ENCODE measurements around the gene ITM2A. TPM values are rescaled to one million over a fixed set of nuclear protein-coding genes. Genes with fewer than 3 reads are reported as not detected.

ITM2A gene
- total RNA-seq, 1 experiment from 2014 or later, result not detected

DNA sequence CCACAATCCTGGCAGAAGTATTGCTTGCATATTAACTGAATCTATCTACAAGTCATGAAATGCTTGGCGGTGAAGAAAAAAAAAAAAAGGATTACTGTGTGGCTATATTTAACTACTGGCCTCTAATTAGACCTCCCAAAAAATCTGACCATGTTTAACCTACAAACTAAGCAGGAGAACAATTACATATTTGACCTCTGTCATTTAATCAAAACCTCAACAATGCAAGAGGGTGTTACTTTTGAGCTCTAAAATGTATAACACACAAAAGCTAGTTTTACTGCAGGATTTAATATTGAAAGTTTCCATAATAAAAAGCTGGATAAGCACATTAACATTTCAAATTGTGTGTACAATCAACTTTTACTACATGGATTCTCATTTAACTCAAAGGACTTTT lies 1.5 kb downstream of the ITM2A start:
- Histone ChIP-seq H3K4me1 (replicated peaks; ENCODE audit: insufficient read depth) (no peaks in the 10 kb centered on the region), H3K79me2 (ENCODE audit: low read depth) (no peaks in the 10 kb centered on the region), H4K20me1 (ENCODE audit: insufficient read depth) (no peaks in the 10 kb centered on the region), H3K27me3 (ENCODE audit: insufficient read depth, low read depth) (peaks cover 6% of the 10 kb centered on the region; the same call in 1 of the 2 replicates), H3F3A (ENCODE audit: insufficient read depth, low read depth) (no peaks in the 10 kb centered on the region), H3K36me3 (ENCODE audit: low read depth) (no peaks in the 10 kb centered on the region), H3K4me2 (no peak overlapping the region), H3K9me3 (ENCODE audit: insufficient read depth, low read depth) (no peaks in the 10 kb centered on the region), H3K9me2 (ENCODE audit: insufficient read depth) (no peaks in the 10 kb centered on the region), H2AFZ (no peak overlapping the region), H3K4me3 (no peak overlapping the region), H3K27ac (no peak overlapping the region)
- TF ChIP-seq EZH2 (IDR thresholded peaks at IDR 0.05; ENCODE audit: low read depth), result no peak
- TF ChIP-seq, protein P1, sequence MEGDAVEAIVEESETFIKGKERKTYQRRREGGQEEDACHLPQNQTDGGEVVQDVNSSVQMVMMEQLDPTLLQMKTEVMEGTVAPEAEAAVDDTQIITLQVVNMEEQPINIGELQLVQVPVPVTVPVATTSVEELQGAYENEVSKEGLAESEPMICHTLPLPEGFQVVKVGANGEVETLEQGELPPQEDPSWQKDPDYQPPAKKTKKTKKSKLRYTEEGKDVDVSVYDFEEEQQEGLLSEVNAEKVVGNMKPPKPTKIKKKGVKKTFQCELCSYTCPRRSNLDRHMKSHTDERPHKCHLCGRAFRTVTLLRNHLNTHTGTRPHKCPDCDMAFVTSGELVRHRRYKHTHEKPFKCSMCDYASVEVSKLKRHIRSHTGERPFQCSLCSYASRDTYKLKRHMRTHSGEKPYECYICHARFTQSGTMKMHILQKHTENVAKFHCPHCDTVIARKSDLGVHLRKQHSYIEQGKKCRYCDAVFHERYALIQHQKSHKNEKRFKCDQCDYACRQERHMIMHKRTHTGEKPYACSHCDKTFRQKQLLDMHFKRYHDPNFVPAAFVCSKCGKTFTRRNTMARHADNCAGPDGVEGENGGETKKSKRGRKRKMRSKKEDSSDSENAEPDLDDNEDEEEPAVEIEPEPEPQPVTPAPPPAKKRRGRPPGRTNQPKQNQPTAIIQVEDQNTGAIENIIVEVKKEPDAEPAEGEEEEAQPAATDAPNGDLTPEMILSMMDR (conservative IDR thresholded peaks at IDR 0.05), result no peak
- DNase-seq, result no peak
- intact Hi-C loops (cut with micrococcal nuclease; ENCODE audit: unreplicated experiment), result no loop called here
- CTCF ChIA-PET, result no interaction called here
- no TSS peak for BruUV-seq (replicated peaks)
- POLR2A ChIA-PET (ENCODE audit: unreplicated experiment), result no interaction called here

- POLR2A ChIA-PET (ENCODE audit: unreplicated experiment), result no interaction called here
- TF ChIP-seq EZH2 (IDR thresholded peaks at IDR 0.05; ENCODE audit: low read depth), result no peak
- TF ChIP-seq, protein P1 (conservative IDR thresholded peaks at IDR 0.05), result no peak
- Histone ChIP-seq H3K27me3 (ENCODE audit: insufficient read depth, low read depth) (peaks cover 6% of the 10 kb centered on the region; the same call in 1 of the 2 replicates), H3K9me2 (ENCODE audit: insufficient read depth) (no peaks in the 10 kb centered on the region), H3K4me1 (replicated peaks; ENCODE audit: insufficient read depth) (no peaks in the 10 kb centered on the region), H3K4me3 (no peak overlapping the region), H3K4me2 (no peak overlapping the region), H3K79me2 (ENCODE audit: low read depth) (no peaks in the 10 kb centered on the region), H2AFZ (0 out of 2 replicates have a peak overlapping the region, but pooled peaks have one; percentile 34), H3K27ac (no peak overlapping the region), H3K36me3 (ENCODE audit: low read depth) (no peaks in the 10 kb centered on the region), H3F3A (ENCODE audit: insufficient read depth, low read depth) (no peaks in the 10 kb centered on the region), H3K9me3 (ENCODE audit: insufficient read depth, low read depth) (no peaks in the 10 kb centered on the region; the same call in 1 of the 2 replicates), H4K20me1 (ENCODE audit: insufficient read depth) (no peaks in the 10 kb centered on the region)
- no peak for DNase-seq
- CTCF ChIA-PET, result no interaction called here
- intact Hi-C loops (cut with micrococcal nuclease; ENCODE audit: unreplicated experiment), result no loop called here
- BruUV-seq (replicated peaks), result no TSS peak
These were observed 2.8 kb downstream of the ITM2A start for GRCh38 chrX:79364306-79364705.

GRCh38 chrX:79361192-79361870 lies 5.8 kb downstream of the ITM2A start:
- no peaks in the 10 kb centered on the region for H3K4me1 ChIP-seq (replicated peaks; ENCODE audit: insufficient read depth)
- intact Hi-C loops (cut with micrococcal nuclease; ENCODE audit: unreplicated experiment), result no loop called here
- no peak overlapping the region for H2AFZ ChIP-seq
- no peak overlapping the region for H3K27ac ChIP-seq
- no peak overlapping the region for H3K4me3 ChIP-seq
- no peak for DNase-seq
- H3F3A ChIP-seq (ENCODE audit: insufficient read depth, low read depth), result no peaks in the 10 kb centered on the region
- no peaks in the 10 kb centered on the region for H3K9me2 ChIP-seq (ENCODE audit: insufficient read depth)
- H3K79me2 ChIP-seq (ENCODE audit: low read depth), result no peaks in the 10 kb centered on the region
- ChIA-PET POLR2A (ENCODE audit: unreplicated experiment) (no interaction called here), CTCF (no interaction called here)
- BruUV-seq (replicated peaks), result no TSS peak
- H3K27me3 ChIP-seq (ENCODE audit: insufficient read depth, low read depth), result no peaks in the 10 kb centered on the region
- H3K9me3 ChIP-seq (ENCODE audit: insufficient read depth, low read depth), result no peaks in the 10 kb centered on the region; the same call in 1 of the 2 replicates
- H4K20me1 ChIP-seq (ENCODE audit: insufficient read depth), result no peaks in the 10 kb centered on the region
- no peaks in the 10 kb centered on the region for H3K36me3 ChIP-seq (ENCODE audit: low read depth)
- TF ChIP-seq EZH2 (IDR thresholded peaks at IDR 0.05; ENCODE audit: low read depth), result no peak
- TF ChIP-seq, protein P1 (conservative IDR thresholded peaks at IDR 0.05), result no peak
- no peak overlapping the region for H3K4me2 ChIP-seq
